GM12878 (cell line): ENCODE data around the gene NDUFAB1. TPM values are rescaled to one million over a fixed set of nuclear protein-coding genes. Genes with fewer than 3 reads are reported as not detected.

Experiments
- ATAC-seq: fragments of 200-7000 bp; cut with Tn5 transposase; 3 replicates; pipeline ENCODE4 v1.9.1; 2020; ENCODE audit warnings: mild to moderate bottlenecking, moderate library complexity
- BruUV-seq: library from RNA; stranded (reverse); fragments of 400-500 nt; replicated peaks from 2 replicates; lab custom pipeline; 2021; lab: Mats Ljungman, UMichigan
- CTCF ChIA-PET: fragments of 300-600 bp; sonication (Branson Sonifier 250); formaldehyde crosslinking; extraction: SDS; loops from one replicate; lab custom pipeline; 2021; ENCODE audit warnings: inconsistent platforms; lab: Yijun Ruan, JAX
- POLR2A ChIA-PET: fragments of 350-600 bp; formaldehyde crosslinking; extraction: SDS; loops from one replicate; lab custom pipeline; 2021; ENCODE audit warnings: inconsistent platforms; lab: Charles Lee
- RAD21 ChIA-PET: fragments of 300-600 bp; sonication (Branson Sonifier 250); formaldehyde crosslinking; loops from one replicate; lab custom pipeline; 2023; ENCODE audit warnings: antibody characterized with exemption; ENCODE audit not compliant: unreplicated experiment; lab: Charles Lee
- SMC1A ChIA-PET: fragments of 300-600 bp; sonication (Branson Sonifier 250); formaldehyde crosslinking; loops from one replicate; lab custom pipeline; 2023; ENCODE audit not compliant: unreplicated experiment, uncharacterized antibody; lab: Charles Lee
- DNase-seq: peaks from one replicate; pipeline ENCODE4 v3.0.0-alpha.2; 2011; ENCODE audit warnings: low read depth, low spot score
- FAIRE-seq: peaks from 3 replicates; lab custom pipeline; 2011; peaks lifted over from hg19 to GRCh38; lab: Jason Lieb, UNC
- H2AFZ ChIP-seq: 2 replicates; pipeline ENCODE4 v1.6.0; 2011; ENCODE audit warnings: low read depth, low read length, control low read depth; ENCODE audit not compliant: control insufficient read depth
- H3K27ac ChIP-seq: 2 replicates; pipeline ENCODE4 v1.5.1; 2011; ENCODE audit warnings: control low read depth; ENCODE audit not compliant: control insufficient read depth, insufficient read depth
- H3K27me3 ChIP-seq, 2 experiments: replicated peaks in 1 of 2; 2 replicates each; pipeline versions ENCODE4 v1.6.0 to v1.6.1; 2011; ENCODE audit warnings: low read length in 1 of 2; ENCODE audit not compliant: control insufficient read depth in 2 of 2, insufficient read depth in 2 of 2
- H3K36me3 ChIP-seq, 2 experiments: 2 replicates each; pipeline ENCODE4 v1.5.1; 2011; ENCODE audit warnings: low read length in 1 of 2; ENCODE audit not compliant: control insufficient read depth in 2 of 2, insufficient read depth in 2 of 2
- H3K4me1 ChIP-seq: 2 replicates; pipeline ENCODE4 v1.6.1; 2011; ENCODE audit warnings: mild to moderate bottlenecking, low read length, moderate library complexity, mixed read lengths; ENCODE audit not compliant: control insufficient read depth, insufficient read depth
- H3K4me2 ChIP-seq: 2 replicates; pipeline ENCODE4 v1.6.0; 2011; ENCODE audit warnings: control low read depth; ENCODE audit not compliant: control insufficient read depth, insufficient read depth
- H3K4me3 ChIP-seq: fragments of 200-600 bp; sonication (generic); 2 replicates; pipeline ENCODE4 v1.5.1; 2016
- H3K79me2 ChIP-seq: 2 replicates; pipeline ENCODE4 v1.6.0; 2011; ENCODE audit warnings: low read length; ENCODE audit not compliant: control insufficient read depth, insufficient read depth
- H3K9ac ChIP-seq: 2 replicates; pipeline ENCODE4 v1.8.0; 2011; ENCODE audit warnings: low read length, control low read depth, mixed read lengths; ENCODE audit not compliant: control insufficient read depth, insufficient read depth
- H3K9me3 ChIP-seq: replicated peaks from 3 replicates; pipeline ENCODE4 v1.5.1; 2011; ENCODE audit warnings: mild to moderate bottlenecking, low read length; ENCODE audit not compliant: control insufficient read depth, insufficient read depth
- H4K20me1 ChIP-seq: 2 replicates; pipeline ENCODE4 v1.6.0; 2011; ENCODE audit not compliant: control insufficient read depth, insufficient read depth
- CHD4 ChIP-seq: fragments of 200-600 bp; sonication (generic); IDR thresholded peaks from 2 replicates; pipeline ENCODE4 v1.6.1; 2016; ENCODE audit warnings: mild to moderate bottlenecking
- HCFC1 ChIP-seq: fragments of 150-350 bp; IDR thresholded peaks from 2 replicates; pipeline ENCODE4 v1.6.1; 2014; ENCODE audit warnings: low read length
- JUND ChIP-seq: IDR thresholded peaks from 2 replicates; pipeline ENCODE4 v1.6.1; 2012; ENCODE audit warnings: low read depth, mild to moderate bottlenecking, low read length, improper control_type of control experiment, moderate library complexity
- NRF1 ChIP-seq: conservative IDR thresholded peaks from 2 replicates; pipeline ENCODE4 v1.6.1; 2011; ENCODE audit warnings: mild to moderate bottlenecking, low read depth, low read length, improper control_type of control experiment
- REST ChIP-seq: IDR thresholded peaks from 2 replicates; pipeline ENCODE4 v1.6.1; 2012; ENCODE audit warnings: mild to moderate bottlenecking, low read depth, low read length
- STAT1 ChIP-seq: fragments of 450-650 bp; conservative IDR thresholded peaks from 2 replicates; pipeline ENCODE4 v1.6.1; 2014; ENCODE audit warnings: antibody characterized with exemption, mild to moderate bottlenecking
- in situ Hi-C: fragments of 300-500 bp; cut with MboI; formaldehyde crosslinking; loops from 9 replicates; pipeline ENCODE4 v1.14.3; 2018; ENCODE audit warnings: mixed read lengths
- intact Hi-C: fragments of 100-400 bp; cut with micrococcal nuclease; formaldehyde crosslinking; loops from one replicate; pipeline ENCODE4 v1.14.2; 2022; ENCODE audit not compliant: unreplicated experiment
- polyA plus RNA-seq, 11 experiments: library from polyadenylated mRNA; depleted of rRNA in 4 of 11; unstranded in 6 of 11; stranded (reverse) in 5 of 11; fragments of >200 nt; fragmentation: Nextera tagmentation in 4 of 11; fragmentation: Illumina TruSeq in 1 of 11; extraction: Ambion mirVana in 4 of 11; extraction: Trizol in 1 of 11; gene quantifications; 1 replicate in 1 of 11; 2 replicates in 10 of 11; pipeline versions ENCODE4 v1.2.1 to v1.2.3, GENCODE V29; 2011 to 2016; ENCODE audit warnings: inconsistent platforms in 2 of 11, missing spikeins in 2 of 11, low read depth in 1 of 11
- total RNA-seq, 4 experiments: library from RNA; depleted of rRNA in 3 of 4; stranded (reverse); fragments of >200 nt in 3 of 4; fragmentation: Illumina TruSeq in 1 of 4; extraction: Trizol in 1 of 4; gene quantifications; 2 replicates each; pipeline versions ENCODE4 v1.2.1 to v1.2.3, GENCODE V29; 2013 to 2021

NDUFAB1 gene
- total and polyA plus RNA-seq, 10 of the 15 experiments (the other 5 are each of a cell fraction or from before 2014, with no cell fraction given) = 79.9 to 584 (median 231) TPM

GRCh38 chr16:23581764-23582163 lies 14.4 kb downstream of the NDUFAB1 start:
- H3K4me2 ChIP-seq = no peak overlapping the region
- no peak overlapping the region for H3K27ac ChIP-seq
- no peaks in the 10 kb centered on the region for H4K20me1 ChIP-seq
- H3K4me3 ChIP-seq = no peak overlapping the region
- DNase-seq (no peak), ATAC-seq (no peak), FAIRE-seq (no peak)
- H3K27me3 ChIP-seq = no peaks in the 10 kb centered on the region
- ChIA-PET SMC1A (no interaction called here), POLR2A (no interaction called here), RAD21 (no interaction called here), CTCF (interaction anchor here (1.2 to 1.5 kb wide), 2 partner anchors 10 to 15 kb away, joined by 3 to 6 read pairs; partner anchors contain the start of gene NDUFAB1)
- no peak overlapping the region for H2AFZ ChIP-seq
- H3K4me1 ChIP-seq = no peaks in the 10 kb centered on the region
- H3K9ac ChIP-seq = no peak overlapping the region
- no TSS peak for BruUV-seq
- H3K9me3 ChIP-seq = no peaks in the 10 kb centered on the region
- intact Hi-C loops (no loop called here), in situ Hi-C loops (no loop called here)
- no peaks in the 10 kb centered on the region for H3K79me2 ChIP-seq
- TF ChIP-seq HCFC1 (no peak), CHD4 (no peak), STAT1 (no peak), REST (no peak), JUND (no peak), NRF1 (no peak)
- H3K36me3 ChIP-seq = peaks cover 8 to 26% of the 10 kb centered on the region in 2 experiments
